ENCODE measurements around the gene ANGPT4. TPM values are rescaled to one million over a fixed set of nuclear protein-coding genes. Genes with fewer than 3 reads are reported as not detected.

The ANGPT4 gene
- total RNA-seq, 2 donors from 2014 or later = under 0.01 to 0.66 TPM

- Histone ChIP-seq H3K27ac (no peak overlapping the region), H3K36me3 (replicated peaks in 1 of 2; ENCODE audit: insufficient read depth in 1 of 2, low read depth in 2 of 2) (no peaks in the 10 kb centered on the region), H3K9me3 (no peaks in the 10 kb centered on the region), H3K4me1 (no peaks in the 10 kb centered on the region), H3K4me3 (no peak overlapping the region), H3K27me3 (peaks cover 0 to 4% of the 10 kb centered on the region in 2 donors)
- intact Hi-C loops (cut with DNase I) = loop anchor here (2.0 kb wide), 1 partner anchor 143 kb away; no protein-coding TSS in a partner anchor
- no peak for ATAC-seq
- TF ChIP-seq CTCF (IDR thresholded peaks at IDR 0.05) = no peak
- TF ChIP-seq POLR2A (IDR thresholded peaks at IDR 0.05) = no peak
- 59 to 66% methylated on average over 13 to 16 of the region's 16 CpGs for WGBS, 2 donors
- no peak for DNase-seq
Measured at GRCh38 chr20:959996-960615, 44.0 kb upstream of the ANGPT4 start.

- no peak overlapping the region for H3K27ac ChIP-seq
- 28 to 39% methylated on average over 13 to 18 of the region's 19 CpGs for whole genome bisulfite sequencing, 2 donors
- no peaks in the 10 kb centered on the region for H3K4me1 ChIP-seq
- peaks cover 0 to 8% of the 10 kb centered on the region in 2 donors for H3K27me3 ChIP-seq
- DNase-seq (no peak), ATAC-seq (no peak)
- H3K9me3 ChIP-seq = no peaks in the 10 kb centered on the region
- TF ChIP-seq POLR2A (IDR thresholded peaks at IDR 0.05) (no peak), CTCF (IDR thresholded peaks at IDR 0.05) (no peak)
- intact Hi-C loops (cut with DNase I) = loop anchor here (2.0 kb wide), 1 partner anchor 142 kb away; no protein-coding TSS in a partner anchor
- H3K4me3 ChIP-seq = no peak overlapping the region
- H3K36me3 ChIP-seq (replicated peaks in 1 of 2; ENCODE audit: insufficient read depth in 1 of 2, low read depth in 2 of 2) = no peaks in the 10 kb centered on the region
Measured at GRCh38 chr20:958936-959815, 43.0 kb upstream of the ANGPT4 start.

- Histone ChIP-seq H3K27me3 (peaks cover 0 to 8% of the 10 kb centered on the region in 2 donors), H3K4me3 (no peak overlapping the region), H3K36me3 (replicated peaks in 1 of 2; ENCODE audit: insufficient read depth in 1 of 2, low read depth in 2 of 2) (no peaks in the 10 kb centered on the region), H3K4me1 (no peaks in the 10 kb centered on the region), H3K27ac (no peak overlapping the region), H3K9me3 (no peaks in the 10 kb centered on the region)
- ATAC-seq = no peak
- WGBS, 2 donors = 67 to 71% methylated on average over 1 of the region's 1 CpG
- TF ChIP-seq CTCF (IDR thresholded peaks at IDR 0.05) = no peak
- no peak for TF ChIP-seq POLR2A (IDR thresholded peaks at IDR 0.05)
- intact Hi-C loops (cut with DNase I) = no loop called here
- DNase-seq = no peak
Measured at GRCh38 chr20:957544-957943, 41.4 kb upstream of the ANGPT4 start.

GRCh38 chr20:956330-956951 is 40.3 kb upstream of the ANGPT4 start:
- WGBS, 2 donors = 1 to 6% methylated on average over 10 to 13 of the region's 13 CpGs
- Histone ChIP-seq H3K4me3 (no peak overlapping the region), H3K36me3 (replicated peaks in 1 of 2; ENCODE audit: insufficient read depth in 1 of 2, low read depth in 2 of 2) (no peaks in the 10 kb centered on the region), H3K27ac (no peak overlapping the region), H3K9me3 (no peaks in the 10 kb centered on the region), H3K27me3 (peaks cover 0 to 8% of the 10 kb centered on the region in 2 donors), H3K4me1 (no peaks in the 10 kb centered on the region)
- peak; percentile 67 to 73 (median 68) for DNase-seq
- intact Hi-C loops (cut with DNase I) = no loop called here
- TF ChIP-seq CTCF (IDR thresholded peaks at IDR 0.05) (peak; percentile 85 to 98 (median 92)), POLR2A (IDR thresholded peaks at IDR 0.05) (no peak)
- ATAC-seq = peak; percentile 69

All from body of pancreas (tissue), 4 donors.